HG03442 (cell line): ENCODE data around the gene POP4.
A peak's percentile ranks its signal among the peaks of the same experiment; 100 is the strongest.

Experiments used
- ATAC-seq: cut with Tn5 transposase; IDR thresholded peaks from one replicate; pipeline ENCODE4 v1.9.1; 2021; ENCODE audit warnings: mild to moderate bottlenecking, moderate library complexity; ENCODE audit not compliant: unreplicated experiment

Gene POP4

GRCh38 chr19:29660835-29661234, 54.8 kb downstream of the POP4 start:
- ATAC-seq, result no peak

- ATAC-seq, result no peak
These were observed 56.2 kb downstream of the POP4 start for GRCh38 chr19:29662278-29662603.

GRCh38 chr19:29662604-29663404, 56.7 kb downstream of the POP4 start:
- no peak for ATAC-seq

GRCh38 chr19:29663861-29664752, 58.0 kb downstream of the POP4 start:
- ATAC-seq, result no peak

GRCh38 chr19:29664753-29665214, 58.7 kb downstream of the POP4 start:
- ATAC-seq, result no peak

- peak; percentile 81 for ATAC-seq
These were observed 59.2 kb downstream of the POP4 start, which contains the start of gene PLEKHF1 for GRCh38 chr19:29665215-29665825. Gene PLEKHF1, plus strand, starts transcription at chr19:29665461. Its CDS starts 8,379 bp downstream, at chr19:29673840.

- no peak for ATAC-seq
These were observed 59.9 kb downstream of the POP4 start for GRCh38 chr19:29665826-29666577.
